NCI-H2196 treated with DMSO at 0.1 percent for 48 hours (cell line): ENCODE data around the gene LAPTM5.

Experiments used
- DNase-seq: peaks from one replicate; lab custom pipeline; 2025; ENCODE audit not compliant: unreplicated experiment; lab: John Stamatoyannopoulos, UW

The LAPTM5 gene

DNA sequence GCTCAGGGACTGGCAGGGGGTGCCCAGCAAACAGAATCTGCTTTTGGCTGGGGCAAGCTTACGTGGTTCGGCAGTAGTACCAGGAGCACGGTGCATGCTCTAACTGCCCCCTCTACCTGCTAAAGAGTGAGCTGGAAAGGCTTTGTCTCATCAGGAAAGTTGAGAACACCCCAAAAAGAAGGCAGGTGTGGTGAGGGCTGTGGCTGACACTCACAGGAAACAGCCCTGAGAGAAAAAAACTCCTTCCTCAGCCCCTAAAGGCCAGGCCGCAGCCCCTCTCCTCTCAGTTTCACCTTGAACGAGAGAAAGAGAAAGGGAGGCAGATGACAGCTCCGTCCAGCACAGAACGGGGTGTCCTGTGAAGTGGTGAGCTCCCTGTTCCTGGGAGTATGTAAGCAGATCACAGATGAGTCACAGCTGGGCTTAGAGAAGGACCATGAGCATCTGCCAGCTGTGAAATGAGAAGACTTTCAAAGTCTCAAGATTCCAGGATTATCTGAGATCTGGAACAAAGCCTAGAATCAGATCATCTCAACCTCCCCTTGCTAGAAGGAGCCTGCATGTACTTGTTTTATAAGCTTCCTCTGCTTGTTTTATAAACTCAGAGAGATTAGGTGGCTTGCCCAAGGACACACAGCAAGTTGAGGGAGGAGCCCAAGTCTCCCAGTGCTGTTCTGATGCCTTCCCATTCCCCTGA is 13.4 kb downstream of the LAPTM5 start:
- DNase-seq, result no peak

- no peak for DNase-seq
Observed at GRCh38 chr1:30743584-30744059, 14.0 kb downstream of the LAPTM5 start.

DNA sequence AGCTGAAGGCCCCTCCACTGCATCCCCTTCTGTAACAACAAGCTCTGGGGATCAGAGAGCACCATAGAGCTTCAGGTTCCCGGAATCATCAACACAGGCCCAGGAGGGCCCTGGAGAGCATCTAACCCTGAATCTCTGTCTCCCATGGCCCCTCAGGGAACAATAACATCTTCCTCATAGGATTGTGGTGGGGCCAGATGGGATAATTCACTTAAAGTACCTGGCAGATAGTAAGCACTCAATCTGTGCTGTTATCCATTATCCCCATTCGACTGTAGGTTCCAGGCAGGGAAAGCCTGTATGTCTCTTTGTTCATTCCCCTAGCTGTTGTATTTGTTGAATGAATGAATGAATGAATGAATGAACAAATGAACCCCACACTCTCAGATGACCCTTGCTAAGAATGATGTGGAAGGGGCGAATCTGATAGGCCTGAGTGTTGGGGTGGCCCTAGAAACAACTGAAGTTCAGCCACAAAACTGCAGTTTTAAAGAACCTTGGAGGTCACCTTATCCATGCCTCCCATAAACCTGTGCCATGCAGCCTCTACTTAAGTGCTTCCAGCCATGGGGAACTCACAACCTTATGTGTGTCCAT is 14.5 kb downstream of the LAPTM5 start:
- DNase-seq, result no peak

DNA sequence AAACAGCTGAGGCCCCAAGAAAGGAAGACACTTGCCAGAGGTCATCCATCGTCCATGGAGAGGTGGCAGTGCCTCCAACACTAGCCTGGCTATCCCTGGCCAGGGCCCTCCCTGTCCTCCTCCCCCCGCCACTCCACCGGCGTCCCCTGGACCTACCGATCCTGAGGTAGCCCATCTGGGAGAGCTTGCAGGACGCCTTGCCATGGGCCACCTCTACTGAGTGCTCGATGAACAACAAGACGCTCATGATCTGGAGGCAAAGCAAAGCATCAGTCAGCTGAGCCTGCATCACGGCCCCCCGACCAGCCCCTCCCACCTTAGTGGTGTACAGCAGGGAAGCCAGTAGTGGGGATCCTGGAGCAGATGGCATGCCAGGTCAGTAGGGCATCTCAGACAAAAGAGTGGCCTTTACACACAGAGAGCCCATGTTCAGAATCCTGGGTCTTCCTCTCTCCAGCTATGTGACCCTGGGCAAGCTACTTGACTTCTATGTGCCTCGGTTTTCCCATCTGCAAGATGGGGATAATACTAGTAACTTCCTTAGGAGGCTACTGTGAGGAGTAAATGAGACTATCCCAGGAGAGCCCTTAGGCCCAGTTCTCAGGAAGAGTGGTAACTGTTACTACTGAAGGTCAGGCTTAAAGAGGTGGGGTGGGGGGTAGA is 15.1 kb downstream of the LAPTM5 start:
- DNase-seq, result no peak

DNA sequence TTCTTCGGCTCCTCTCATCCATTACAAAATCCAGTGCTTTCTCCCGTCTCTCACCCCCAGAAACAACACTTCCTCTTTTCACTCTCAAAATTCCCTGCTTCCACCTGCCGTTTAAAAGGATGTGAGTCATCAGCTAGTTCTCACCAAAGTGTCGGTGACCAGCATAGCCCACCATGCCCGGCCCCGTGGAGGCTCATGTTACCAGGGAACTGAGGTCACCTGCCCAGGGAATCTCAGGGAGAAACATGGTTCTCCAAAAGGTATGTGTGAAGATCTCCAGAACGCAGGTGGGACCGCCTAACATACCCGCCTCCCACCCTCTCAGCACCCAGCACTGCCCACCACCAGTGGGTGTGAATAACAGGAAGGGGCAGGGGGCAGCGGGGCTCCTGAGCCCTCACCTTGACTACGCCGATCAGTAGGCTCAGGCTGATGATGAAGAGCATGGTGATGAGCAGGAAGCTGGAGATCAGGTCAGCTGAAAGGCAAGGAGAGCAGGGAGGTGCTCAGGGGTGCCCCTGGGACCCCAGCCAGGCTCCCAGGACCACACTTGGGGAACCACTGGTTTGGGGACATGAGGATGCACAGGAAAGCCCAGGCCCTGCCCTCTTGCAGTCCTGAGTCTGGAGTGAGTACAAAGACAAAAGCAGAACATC is 16.2 kb downstream of the LAPTM5 start:
- DNase-seq, result no peak

DNA sequence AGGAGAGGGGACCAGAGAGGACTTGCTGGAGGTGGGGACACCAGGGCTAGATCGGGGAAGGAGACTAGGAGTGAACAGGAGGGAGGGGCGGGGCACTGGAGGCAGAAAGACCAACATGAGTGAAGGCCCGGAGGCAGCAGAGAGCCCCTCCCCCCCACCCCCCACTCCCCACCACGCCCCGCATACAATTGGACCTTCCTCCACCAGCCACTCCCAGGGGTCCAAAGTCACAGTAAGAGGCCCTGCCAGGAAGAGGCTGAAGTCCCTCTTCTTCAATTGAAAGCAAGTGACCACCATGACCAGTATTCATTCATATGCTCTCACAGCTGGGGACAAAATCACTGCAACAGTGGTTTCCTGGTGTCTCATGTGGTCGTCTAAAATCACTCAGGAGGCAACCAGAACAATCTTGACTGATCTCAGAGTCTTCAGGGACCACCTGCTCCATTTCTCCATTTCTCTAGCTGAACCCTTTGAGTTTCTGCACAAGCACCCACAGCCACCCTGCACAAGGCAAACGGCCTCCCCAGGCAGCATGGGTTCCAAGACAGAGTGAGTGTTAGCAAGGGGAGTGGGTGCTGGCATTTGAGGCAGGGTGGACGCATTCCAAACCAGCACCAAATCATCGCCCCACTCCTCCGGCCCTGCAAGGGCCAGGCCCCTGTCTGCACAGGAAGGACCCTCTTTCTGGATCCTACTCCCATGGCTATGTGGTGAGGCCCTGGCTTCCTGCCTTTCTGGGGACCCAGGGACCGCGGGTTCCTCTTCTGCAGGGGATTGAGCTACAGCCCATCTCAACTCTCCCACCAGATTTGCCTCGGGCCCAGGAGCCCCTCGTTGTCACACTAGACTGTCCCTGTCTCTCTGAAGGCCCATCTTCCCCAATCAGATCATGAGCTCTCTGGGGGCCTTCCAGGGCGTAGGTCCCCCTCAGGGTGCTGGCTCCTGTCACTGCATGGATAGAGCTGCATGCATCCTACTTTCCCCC is 17.0 kb downstream of the LAPTM5 start:
- no peak for DNase-seq

GRCh38 chr1:30739601-30740000 is 18.0 kb downstream of the LAPTM5 start:
- no peak for DNase-seq

- DNase-seq, result no peak
Observed at GRCh38 chr1:30738715-30739559, 18.6 kb downstream of the LAPTM5 start.

DNA sequence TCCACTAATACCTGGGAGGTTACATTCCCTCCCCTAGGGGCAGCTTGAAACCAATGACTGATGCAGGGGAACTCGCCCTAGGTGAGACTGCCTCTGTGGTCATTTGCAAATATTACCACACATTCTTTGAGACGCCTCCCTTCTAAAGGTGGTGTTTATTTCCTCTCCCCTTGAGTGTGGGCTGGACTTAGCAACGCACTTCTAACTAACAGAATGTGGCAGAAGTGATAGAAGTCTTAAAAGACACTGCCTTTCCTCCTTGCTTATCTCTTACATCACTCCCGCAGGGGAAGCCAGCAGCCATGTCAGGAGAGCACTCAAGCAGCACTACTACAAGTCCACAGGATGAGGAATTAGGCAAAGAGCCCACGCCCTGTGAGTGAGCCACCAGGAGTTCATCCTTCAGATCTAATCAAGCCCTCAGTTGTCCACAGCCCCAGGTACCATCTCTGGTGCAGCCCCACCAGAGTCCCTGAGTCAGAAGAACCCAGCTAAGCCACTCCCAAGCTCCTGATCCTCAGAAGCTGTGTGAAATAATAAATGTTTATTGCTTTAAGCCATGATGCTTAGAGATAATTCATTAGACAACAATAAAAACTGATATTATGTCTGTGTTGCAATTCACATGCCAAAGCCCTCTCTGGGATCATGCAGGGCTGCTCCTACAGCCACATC is 19.4 kb downstream of the LAPTM5 start:
- DNase-seq, result no peak

GRCh38 chr1:30737357-30738039 is 20.1 kb downstream of the LAPTM5 start:
- DNase-seq, result no peak

GRCh38 chr1:30735668-30736498 is 21.7 kb downstream of the LAPTM5 start:
- no peak for DNase-seq

DNA sequence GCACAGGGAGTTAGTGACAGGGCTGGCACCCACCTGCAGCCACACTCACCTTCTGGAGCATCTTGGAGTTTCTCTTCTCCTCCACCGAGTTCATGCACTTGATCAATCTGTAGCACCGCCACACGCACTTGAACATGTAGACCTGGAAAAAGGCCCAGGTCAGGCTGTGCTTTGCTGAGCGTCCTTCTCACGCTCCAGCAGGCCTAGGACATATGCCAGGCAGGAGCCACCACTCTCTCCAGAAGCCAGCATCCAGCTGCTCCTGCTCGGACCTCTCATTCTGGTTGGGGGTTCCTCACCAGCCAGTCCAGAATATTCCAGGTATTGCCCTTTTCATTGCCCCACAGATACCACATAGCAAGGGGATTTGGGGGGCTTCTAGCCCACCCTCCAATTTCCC is 22.4 kb downstream of the LAPTM5 start:
- DNase-seq, result no peak

GRCh38 chr1:30734580-30734979 is 23.0 kb downstream of the LAPTM5 start:
- no peak for DNase-seq

DNA sequence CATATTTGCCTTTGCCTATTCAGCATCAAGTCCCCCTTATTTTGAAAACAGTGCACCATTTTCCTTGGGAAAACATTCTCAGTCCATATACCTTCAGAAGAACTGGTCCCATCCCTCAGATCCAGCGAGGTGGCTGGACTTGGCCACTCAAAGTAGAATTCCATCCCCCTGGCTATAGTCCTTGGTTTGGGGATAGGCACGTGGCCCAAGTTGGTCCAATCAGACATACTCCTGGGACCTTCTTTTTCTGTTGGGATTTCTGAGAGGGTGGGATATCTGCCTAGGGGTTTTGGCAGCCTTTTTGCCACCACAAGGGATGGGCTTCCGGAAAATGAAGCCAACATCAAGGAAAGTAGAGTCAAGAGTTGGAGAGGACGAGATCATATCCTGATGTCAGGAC is 23.5 kb downstream of the LAPTM5 start:
- no peak for DNase-seq

DNA sequence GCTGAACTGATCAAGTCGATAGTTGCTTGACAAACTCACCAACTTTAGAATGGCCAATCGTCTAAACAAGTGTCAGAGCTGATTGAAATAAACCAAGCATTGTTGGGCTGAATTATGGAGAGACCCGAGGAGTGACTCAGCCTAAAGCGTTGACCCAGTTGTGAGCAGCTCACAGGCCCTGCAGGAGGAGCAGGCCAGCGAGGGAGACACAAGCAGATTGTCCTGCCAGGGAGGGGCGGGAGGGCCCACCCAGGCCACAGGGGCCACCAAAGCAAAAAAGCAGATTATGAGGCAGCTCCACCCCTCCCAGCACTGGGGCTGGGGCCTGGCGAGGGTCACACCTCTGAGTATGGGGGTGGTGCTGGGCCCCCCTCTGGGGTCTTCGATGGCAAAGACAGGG is 24.1 kb downstream of the LAPTM5 start:
- no peak for DNase-seq

DNA sequence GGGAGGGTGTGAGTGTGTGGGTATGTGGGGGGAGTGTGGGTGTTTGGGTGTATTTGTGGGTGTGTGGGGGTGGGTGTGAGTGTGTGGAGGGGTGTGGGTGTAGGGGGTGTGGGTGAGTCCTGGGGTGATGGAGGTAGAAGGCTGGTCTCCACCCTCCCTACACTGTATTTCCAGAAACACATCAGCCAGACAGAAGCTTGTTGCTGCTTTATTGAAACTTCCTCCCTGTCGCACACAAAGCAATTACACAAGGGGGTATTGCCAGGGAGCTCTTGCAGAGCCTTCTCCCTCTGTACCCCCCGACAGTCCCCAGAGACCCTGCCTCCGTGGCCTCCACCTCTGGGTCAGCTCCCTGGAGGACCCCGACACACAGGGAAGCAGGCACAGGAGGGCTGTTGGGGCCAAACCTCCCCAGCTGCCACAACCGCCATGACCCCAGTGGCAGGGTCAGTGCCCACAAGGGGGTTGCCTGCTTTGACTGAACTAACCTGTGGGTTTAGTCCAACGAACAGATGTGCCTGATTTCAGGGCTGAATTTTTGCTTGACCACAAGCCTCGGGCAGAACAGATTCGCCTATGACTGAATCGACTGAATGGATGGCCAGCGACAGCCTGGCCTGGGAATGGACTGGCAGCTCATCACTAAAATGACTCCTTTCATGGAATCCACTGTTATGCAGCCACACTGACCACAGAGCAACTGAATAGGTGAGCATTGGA is 25.1 kb downstream of the LAPTM5 start:
- DNase-seq, result no peak

DNA sequence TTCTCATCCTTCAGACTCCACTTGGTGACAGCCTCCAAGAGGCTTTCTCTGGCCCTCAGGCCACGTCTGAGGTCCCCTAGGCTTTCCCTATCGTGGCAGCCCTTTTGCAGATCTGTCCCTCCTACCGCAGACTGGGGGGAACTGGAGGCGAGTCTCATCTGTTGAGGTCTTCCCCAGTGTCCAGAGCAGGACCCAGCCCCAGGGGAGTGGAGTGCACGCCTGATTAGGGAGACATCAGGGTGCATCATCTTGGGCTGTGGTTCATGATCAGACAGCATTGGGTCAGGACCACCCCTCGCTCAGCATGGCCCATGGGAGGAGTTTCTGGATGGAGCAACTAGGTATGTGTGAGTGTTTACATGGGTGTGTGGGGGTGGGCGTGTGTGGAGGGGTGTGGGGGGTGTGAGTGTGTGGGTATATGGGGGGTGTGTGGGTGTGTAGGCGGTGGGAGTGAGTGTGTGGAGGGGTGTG is 25.7 kb downstream of the LAPTM5 start:
- DNase-seq, result no peak
